IMR-90 (cell line): ENCODE results near the gene KCNH6. TPM values are rescaled to one million over a fixed set of nuclear protein-coding genes. Genes with fewer than 3 reads are reported as not detected.

ENCODE experiments used
- ATAC-seq: fragments of 200-7000 bp; cut with Tn5 transposase; 2 replicates; pipeline ENCODE4 v1.9.1; 2020; ENCODE audit warnings: low read depth, mild to moderate bottlenecking, moderate library complexity
- BruUV-seq: library from RNA; stranded (reverse); fragments of 400-500 nt; replicated peaks from 2 replicates; lab custom pipeline; 2021; lab: Mats Ljungman, UMichigan
- CTCF ChIA-PET: fragments of 300-600 bp; formaldehyde crosslinking; extraction: SDS; loops from one replicate; lab custom pipeline; 2021; ENCODE audit warnings: antibody characterized with exemption; lab: Yijun Ruan, JAX
- POLR2A ChIA-PET: fragments of 300-600 bp; sonication (Branson Sonifier 250); formaldehyde crosslinking; loops from one replicate; lab custom pipeline; 2022; ENCODE audit warnings: antibody characterized with exemption; ENCODE audit not compliant: unreplicated experiment; lab: Charles Lee
- DNase-seq: peaks from one replicate; pipeline ENCODE4 v3.0.0; 2013
- H2AFZ ChIP-seq: replicated peaks from 2 replicates; pipeline ENCODE3; 2013; ENCODE audit warnings: low read length, mild to moderate bottlenecking; ENCODE audit not compliant: poor library complexity
- H2AK5ac ChIP-seq: 2 replicates; pipeline ENCODE4 v1.6.1; 2013; ENCODE audit warnings: low read depth, low read length, inconsistent platforms
- H2AK9ac ChIP-seq: replicated peaks from 2 replicates; pipeline ENCODE3; 2013; ENCODE audit warnings: mild to moderate bottlenecking, low read depth, low read length, moderate library complexity; ENCODE audit not compliant: poor library complexity
- H2BK120ac ChIP-seq: 2 replicates; pipeline ENCODE4 v1.6.1; 2013; ENCODE audit warnings: low read depth, low read length, inconsistent platforms
- H2BK15ac ChIP-seq: 3 replicates; pipeline ENCODE4 v1.6.1; 2013; ENCODE audit warnings: low read depth, low read length, inconsistent platforms
- H2BK20ac ChIP-seq: 2 replicates; pipeline ENCODE4 v1.6.1; 2013; ENCODE audit warnings: low read depth, mild to moderate bottlenecking, inconsistent platforms, low read length, moderate library complexity
- H2BK5ac ChIP-seq: 2 replicates; pipeline ENCODE4 v1.6.1; 2013; ENCODE audit warnings: mild to moderate bottlenecking, low read depth, low read length, inconsistent platforms; ENCODE audit not compliant: poor library complexity, severe bottlenecking
- H3K14ac ChIP-seq: replicated peaks from 2 replicates; pipeline ENCODE4 v1.6.1; 2013; ENCODE audit warnings: low read depth, low read length, inconsistent platforms
- H3K18ac ChIP-seq: 2 replicates; pipeline ENCODE4 v1.6.1; 2013; ENCODE audit warnings: low read depth, low read length, control low read depth
- H3K23ac ChIP-seq: 2 replicates; pipeline ENCODE4 v1.6.1; 2013; ENCODE audit warnings: low read depth, low read length, inconsistent platforms
- H3K27ac ChIP-seq: 2 replicates; pipeline ENCODE4 v1.5.1; 2013; ENCODE audit warnings: mild to moderate bottlenecking, control low read depth, low read length; ENCODE audit not compliant: insufficient read depth
- H3K27me3 ChIP-seq: 2 replicates; pipeline ENCODE4 v1.6.1; 2013; ENCODE audit warnings: low read length; ENCODE audit not compliant: control insufficient read depth, insufficient read depth
- H3K36me3 ChIP-seq: 2 replicates; pipeline ENCODE4 v1.6.1; 2013; ENCODE audit warnings: low read length, mixed read lengths; ENCODE audit not compliant: control insufficient read depth, insufficient read depth
- H3K4ac ChIP-seq: 2 replicates; pipeline ENCODE4 v1.6.1; 2013; ENCODE audit warnings: low read depth, low read length, inconsistent platforms
- H3K4me1 ChIP-seq: 2 replicates; pipeline ENCODE4 v1.6.1; 2013; ENCODE audit warnings: low read length, mixed read lengths; ENCODE audit not compliant: control insufficient read depth, insufficient read depth
- H3K4me2 ChIP-seq: 2 replicates; pipeline ENCODE4 v1.6.1; 2013; ENCODE audit warnings: low read depth, mild to moderate bottlenecking, control low read depth, low read length, moderate library complexity
- H3K4me3 ChIP-seq: 2 replicates; pipeline ENCODE4 v1.5.1; 2013; ENCODE audit warnings: low read depth, mild to moderate bottlenecking, control low read depth, low read length, moderate library complexity; ENCODE audit not compliant: insufficient read depth
- H3K56ac ChIP-seq: 2 replicates; pipeline ENCODE4 v1.6.1; 2013; ENCODE audit warnings: low read length, inconsistent platforms; ENCODE audit not compliant: insufficient read depth; ENCODE audit errors: extremely low read depth
- H3K79me1 ChIP-seq, 2 experiments: 2 replicates each; pipeline ENCODE4 v1.6.1; 2013; ENCODE audit warnings: low read length in 2 of 2, inconsistent platforms in 1 of 2, low read depth in 1 of 2
- H3K9ac ChIP-seq: 2 replicates; pipeline ENCODE4 v1.6.1; 2013; ENCODE audit warnings: low read depth, low read length, control low read depth
- H3K9me1 ChIP-seq: 2 replicates; pipeline ENCODE4 v1.6.1; 2013; ENCODE audit warnings: low read length, inconsistent platforms; ENCODE audit not compliant: insufficient read depth
- H3K9me3 ChIP-seq: 2 replicates; pipeline ENCODE4 v1.6.1; 2013; ENCODE audit warnings: low read length; ENCODE audit not compliant: control insufficient read depth, insufficient read depth
- H4K20me1 ChIP-seq: 2 replicates; pipeline ENCODE4 v1.6.1; 2013; ENCODE audit warnings: low read length, inconsistent platforms; ENCODE audit not compliant: insufficient read depth
- H4K5ac ChIP-seq: 2 replicates; pipeline ENCODE4 v1.6.1; 2013; ENCODE audit warnings: mild to moderate bottlenecking, low read depth, low read length, control low read depth
- H4K8ac ChIP-seq, 2 experiments: 2 replicates each; pipeline ENCODE4 v1.6.1; 2013; ENCODE audit warnings: low read depth in 2 of 2, low read length in 2 of 2, control low read depth in 1 of 2, inconsistent platforms in 1 of 2
- H4K91ac ChIP-seq: 2 replicates; pipeline ENCODE4 v1.6.1; 2013; ENCODE audit warnings: low read depth, low read length, inconsistent platforms; ENCODE audit not compliant: insufficient read depth
- BHLHE40 ChIP-seq: fragments of 150-350 bp; IDR thresholded peaks from 2 replicates; pipeline ENCODE4 v1.6.1; 2016; ENCODE audit warnings: mild to moderate bottlenecking, low read depth, low read length
- CEBPB ChIP-seq: IDR thresholded peaks from 2 replicates; pipeline ENCODE4 v1.6.1; 2012; ENCODE audit warnings: low read depth, low read length, improper control_type of control experiment
- MAZ ChIP-seq: IDR thresholded peaks from 2 replicates; pipeline ENCODE4 v1.6.1; 2012; ENCODE audit warnings: low read depth, mild to moderate bottlenecking, low read length, improper control_type of control experiment, moderate library complexity, borderline replicate concordance
- RAD21 ChIP-seq: IDR thresholded peaks from 2 replicates; pipeline ENCODE4 v1.6.1; 2012; ENCODE audit warnings: low read length, improper control_type of control experiment
- RCOR1 ChIP-seq: IDR thresholded peaks from 2 replicates; pipeline ENCODE4 v1.6.1; 2012; ENCODE audit warnings: mild to moderate bottlenecking, low read length, improper control_type of control experiment; ENCODE audit not compliant: insufficient replicate concordance
- WGBS, 2 experiments: methylation state at CpG; one replicate each; pipeline versions ENCODE4 v1.1.5 to v1.1.7; 2013; ENCODE audit warnings: missing lambda C conversion rate in 2 of 2; ENCODE audit not compliant: insufficient read length in 1 of 2; ENCODE audit errors: extremely low coverage in 2 of 2; 5-methylcytosine and 5-hydroxymethylcytosine counted together
- dilution Hi-C: fragments of 300-500 bp; cut with HindIII; formaldehyde crosslinking; loops from one replicate; pipeline ENCODE4 v1.14.3; 2018; ENCODE audit warnings: low sequenced_read_pairs; ENCODE audit not compliant: unreplicated experiment
- in situ Hi-C: fragments of 300-500 bp; cut with MboI; formaldehyde crosslinking; loops from 3 replicates; pipeline ENCODE4 v1.14.3; 2019; ENCODE audit warnings: low sequenced_read_pairs, inconsistent platforms, mixed read lengths
- intact Hi-C: fragments of 100-400 bp; cut with micrococcal nuclease; formaldehyde crosslinking; loops from 2 replicates; pipeline ENCODE4 v1.10.0; 2022
- polyA plus RNA-seq, 3 experiments: library from polyadenylated mRNA; depleted of rRNA; stranded (reverse); fragments of >200 nt; gene quantifications; 2 replicates each; pipeline ENCODE4 v1.2.3, GENCODE V29; 2012; ENCODE audit warnings: low replicate concordance in 1 of 3
- total RNA-seq: library from RNA; depleted of rRNA; stranded (reverse); fragments of >200 nt; gene quantifications from 2 replicates; pipeline ENCODE4 v1.2.3, GENCODE V29; 2012
- TF ChIP-seq, protein P1 (sequence below): fragments of 150-350 bp; IDR thresholded peaks from 2 replicates; pipeline ENCODE4 v1.6.1; 2017; ENCODE audit warnings: mild to moderate bottlenecking, antibody characterized with exemption, low read length, low read depth
- TF ChIP-seq, protein P2 (sequence below): conservative IDR thresholded peaks from 2 replicates; pipeline ENCODE4 v1.5.1; 2012; ENCODE audit warnings: mild to moderate bottlenecking, low read depth, low read length, improper control_type of control experiment

KCNH6 gene
- total and polyA plus RNA-seq, 2 of the 4 experiments (the other 2 are of a cell fraction), result 0.17 to 0.18 TPM

DNA sequence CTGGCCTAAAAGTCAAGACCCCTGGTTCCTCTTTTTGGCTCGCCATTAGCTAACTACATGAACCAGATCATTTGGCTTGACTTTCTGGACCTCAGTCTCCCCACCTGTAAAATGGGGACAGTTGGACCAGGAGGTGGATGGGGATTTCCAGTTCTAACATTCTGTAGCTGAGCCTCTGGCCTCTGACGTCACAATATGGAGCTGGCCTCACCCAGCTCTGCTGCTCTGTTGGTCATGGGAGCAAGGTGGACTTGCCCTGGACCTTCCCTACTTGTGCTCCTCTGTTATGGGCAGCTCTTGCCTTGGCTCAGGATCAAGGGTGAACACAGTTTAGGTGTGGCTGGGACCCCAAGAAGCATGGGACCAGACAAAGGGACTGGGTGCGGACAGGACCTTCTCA is 16.5 kb upstream of the KCNH6 start:
- BruUV-seq, result no TSS peak
- no peak for ATAC-seq
- intact Hi-C loops (no loop called here), dilution Hi-C loops (no loop called here), in situ Hi-C loops (no loop called here)
- no peaks in the 10 kb centered on the region for H4K20me1 ChIP-seq
- DNase-seq, result no peak
- no peak overlapping the region for H2BK15ac ChIP-seq
- H2BK120ac ChIP-seq, result no peak overlapping the region
- no peak overlapping the region for H3K4ac ChIP-seq
- no peaks in the 10 kb centered on the region for H3K9me1 ChIP-seq
- H2AFZ ChIP-seq, result no peak overlapping the region
- H3K56ac ChIP-seq, result no peak overlapping the region
- H4K8ac ChIP-seq, result no peak overlapping the region
- no peak overlapping the region for H2BK5ac ChIP-seq
- no peaks in the 10 kb centered on the region for H3K4me1 ChIP-seq
- H3K79me1 ChIP-seq, result no peaks in the 10 kb centered on the region
- no peak overlapping the region for H2BK20ac ChIP-seq
- H2AK5ac ChIP-seq, result no peak overlapping the region
- H3K4me3 ChIP-seq, result no peak overlapping the region
- H3K9ac ChIP-seq, result no peak overlapping the region
- H3K36me3 ChIP-seq, result no peaks in the 10 kb centered on the region
- no peak overlapping the region for H3K18ac ChIP-seq
- H3K14ac ChIP-seq, result no peak overlapping the region
- no peak overlapping the region for H3K27ac ChIP-seq
- H3K9me3 ChIP-seq, result peaks cover 5% of the 10 kb centered on the region; the same call in 1 of the 2 replicates
- TF ChIP-seq, protein P1, sequence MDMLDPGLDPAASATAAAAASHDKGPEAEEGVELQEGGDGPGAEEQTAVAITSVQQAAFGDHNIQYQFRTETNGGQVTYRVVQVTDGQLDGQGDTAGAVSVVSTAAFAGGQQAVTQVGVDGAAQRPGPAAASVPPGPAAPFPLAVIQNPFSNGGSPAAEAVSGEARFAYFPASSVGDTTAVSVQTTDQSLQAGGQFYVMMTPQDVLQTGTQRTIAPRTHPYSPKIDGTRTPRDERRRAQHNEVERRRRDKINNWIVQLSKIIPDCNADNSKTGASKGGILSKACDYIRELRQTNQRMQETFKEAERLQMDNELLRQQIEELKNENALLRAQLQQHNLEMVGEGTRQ, result no peak
- TF ChIP-seq RCOR1, result no peak
- no peak for TF ChIP-seq MAZ
- no peak for TF ChIP-seq BHLHE40
- no peak for TF ChIP-seq CEBPB
- TF ChIP-seq, protein P2, sequence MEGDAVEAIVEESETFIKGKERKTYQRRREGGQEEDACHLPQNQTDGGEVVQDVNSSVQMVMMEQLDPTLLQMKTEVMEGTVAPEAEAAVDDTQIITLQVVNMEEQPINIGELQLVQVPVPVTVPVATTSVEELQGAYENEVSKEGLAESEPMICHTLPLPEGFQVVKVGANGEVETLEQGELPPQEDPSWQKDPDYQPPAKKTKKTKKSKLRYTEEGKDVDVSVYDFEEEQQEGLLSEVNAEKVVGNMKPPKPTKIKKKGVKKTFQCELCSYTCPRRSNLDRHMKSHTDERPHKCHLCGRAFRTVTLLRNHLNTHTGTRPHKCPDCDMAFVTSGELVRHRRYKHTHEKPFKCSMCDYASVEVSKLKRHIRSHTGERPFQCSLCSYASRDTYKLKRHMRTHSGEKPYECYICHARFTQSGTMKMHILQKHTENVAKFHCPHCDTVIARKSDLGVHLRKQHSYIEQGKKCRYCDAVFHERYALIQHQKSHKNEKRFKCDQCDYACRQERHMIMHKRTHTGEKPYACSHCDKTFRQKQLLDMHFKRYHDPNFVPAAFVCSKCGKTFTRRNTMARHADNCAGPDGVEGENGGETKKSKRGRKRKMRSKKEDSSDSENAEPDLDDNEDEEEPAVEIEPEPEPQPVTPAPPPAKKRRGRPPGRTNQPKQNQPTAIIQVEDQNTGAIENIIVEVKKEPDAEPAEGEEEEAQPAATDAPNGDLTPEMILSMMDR, result no peak
- TF ChIP-seq RAD21, result no peak
- no peak overlapping the region for H4K5ac ChIP-seq
- no peak overlapping the region for H3K4me2 ChIP-seq
- 83% methylated on average over 1 of the region's 3 CpGs; no CpG with 5 or more reads in 1 of the 2 experiments for WGBS, 2 experiments
- peaks cover 28% of the 10 kb centered on the region; the same call in 1 of the 2 replicates for H3K27me3 ChIP-seq
- ChIA-PET POLR2A (no interaction called here), CTCF (no interaction called here)
- no peak overlapping the region for H2AK9ac ChIP-seq
- H3K23ac ChIP-seq, result no peak overlapping the region
- H4K91ac ChIP-seq, result no peak overlapping the region
